Natural killer cell (primary cell): Measurements from ENCODE around the gene GPR82. TPM values are rescaled to one million over a fixed set of nuclear protein-coding genes. Genes with fewer than 3 reads are reported as not detected.

ENCODE experiments used
- ATAC-seq, 3 donors: fragments of 150-1000 bp in 2 of 3; fragments of 200-7000 bp in 1 of 3; cut with Tn5 transposase; 1 replicate in 1 of 3; 2 replicates in 2 of 3; pipeline ENCODE4 v1.10.0; 2021; ENCODE audit warnings: mild to moderate bottlenecking in 2 of 3, moderate library complexity in 2 of 3
- DNase-seq, 2 donors: peaks; one replicate each; pipeline versions ENCODE4 v3.0.0 to v3.0.0-alpha.2; 2013 to 2021; ENCODE audit warnings: mixed read lengths in 1 of 2
- H3K27ac ChIP-seq: one replicate; pipeline ENCODE4 v1.5.1; 2013; ENCODE audit warnings: mild to moderate bottlenecking, low read length
- H3K27me3 ChIP-seq: one replicate; pipeline ENCODE4 v1.6.1; 2013; ENCODE audit warnings: low read length; ENCODE audit not compliant: control insufficient read depth, insufficient read depth
- H3K36me3 ChIP-seq: one replicate; pipeline ENCODE4 v1.6.1; 2013; ENCODE audit warnings: low read length; ENCODE audit not compliant: control insufficient read depth, insufficient read depth
- H3K4me1 ChIP-seq: one replicate; pipeline ENCODE4 v1.6.1; 2013; ENCODE audit warnings: low read length; ENCODE audit not compliant: control insufficient read depth, insufficient read depth
- H3K4me3 ChIP-seq: one replicate; pipeline ENCODE4 v1.5.1; 2013; ENCODE audit warnings: low read length
- H3K9me3 ChIP-seq: one replicate; pipeline ENCODE4 v1.6.1; 2013; ENCODE audit warnings: low read length; ENCODE audit not compliant: control insufficient read depth, insufficient read depth
- H3K27ac Mint-ChIP-seq, 2 donors: one replicate each; pipeline ENCODE4 v1.8.0; 2022; ENCODE audit warnings: mild to moderate bottlenecking in 2 of 2, mixed read lengths in 2 of 2, moderate library complexity in 1 of 2
- H3K27me3 Mint-ChIP-seq, 2 donors: one replicate each; pipeline ENCODE4 v1.8.0; 2022; ENCODE audit warnings: low read depth in 2 of 2, mixed read lengths in 2 of 2
- H3K36me3 Mint-ChIP-seq: one replicate; pipeline ENCODE4 v1.8.0; 2022; ENCODE audit warnings: mixed read lengths
- H3K4me1 Mint-ChIP-seq, 2 donors: one replicate each; pipeline ENCODE4 v1.8.0; 2022; ENCODE audit warnings: mixed read lengths in 2 of 2
- H3K4me3 Mint-ChIP-seq: one replicate; pipeline ENCODE4 v1.8.0; 2022; ENCODE audit warnings: mild to moderate bottlenecking, moderate library complexity, mixed read lengths
- H3K9me3 Mint-ChIP-seq, 2 donors: one replicate each; pipeline ENCODE4 v1.8.0; 2022; ENCODE audit warnings: mixed read lengths in 2 of 2
- CTCF ChIP-seq: fragments of 200-600 bp; IDR thresholded peaks from one replicate; pipeline ENCODE4 v1.8.0; 2022; ENCODE audit warnings: antibody characterized with exemption
- WGBS: methylation state at CpG from one replicate; pipeline ENCODE4 v1.1.7; 2013; ENCODE audit warnings: missing lambda C conversion rate; ENCODE audit not compliant: insufficient coverage; 5-methylcytosine and 5-hydroxymethylcytosine counted together
- intact Hi-C: fragments of 100-400 bp; cut with micrococcal nuclease; formaldehyde crosslinking; loops from one replicate; pipeline ENCODE4 v1.14.2; 2022
- total RNA-seq, 4 donors: library from RNA; stranded (reverse); fragments of 120-200 nt in 1 of 4; gene quantifications; one replicate each; pipeline versions ENCODE4 v1.2.3 to v1.2.4, GENCODE V29; 2013 to 2022

The GPR82 gene
- total RNA-seq, 3 donors from 2014 or later (not counting 1 experiment from before 2014, with no cell fraction given), result 0.77 to 1.3 (median 0.80) TPM

DNA sequence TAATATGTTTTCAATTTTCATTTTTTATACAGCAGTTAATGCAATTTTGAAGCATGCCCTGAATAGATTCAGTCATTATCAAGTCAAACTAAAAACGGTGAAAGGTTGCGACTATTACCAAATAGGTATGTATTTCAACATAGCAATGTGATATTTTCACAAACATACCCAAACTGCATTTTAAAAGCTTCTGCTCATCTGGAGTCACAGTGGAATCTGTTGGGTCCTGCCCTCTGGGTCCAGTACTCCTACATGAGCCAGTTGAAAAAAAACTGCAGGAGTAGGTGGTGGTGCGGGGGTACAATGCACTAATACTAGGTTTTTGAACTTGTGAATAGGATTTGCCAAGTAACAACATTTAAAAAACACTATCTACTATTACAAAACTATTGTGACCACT is 34.3 kb upstream of the GPR82 start:
- no peaks in the 10 kb centered on the region for H3K36me3 Mint-ChIP-seq
- DNase-seq (no peak), ATAC-seq (no peak)
- H3K4me1 Mint-ChIP-seq, result peaks cover 28 to 33% of the 10 kb centered on the region in 2 donors
- H3K4me3 Mint-ChIP-seq, result no peak overlapping the region
- H3K27me3 ChIP-seq, result no peaks in the 10 kb centered on the region
- intact Hi-C loops, result loop anchor here (5.0 kb wide), 1 partner anchor 48 kb away; no protein-coding TSS in a partner anchor
- no peaks in the 10 kb centered on the region for H3K9me3 ChIP-seq
- peaks cover 3 to 24% of the 10 kb centered on the region in 2 donors for H3K27me3 Mint-ChIP-seq
- no peak for TF ChIP-seq CTCF
- H3K27ac ChIP-seq, result no peak overlapping the region
- no peaks in the 10 kb centered on the region for H3K9me3 Mint-ChIP-seq
- H3K4me1 ChIP-seq, result peaks cover 17% of the 10 kb centered on the region
- no peak overlapping the region for H3K27ac Mint-ChIP-seq
- H3K36me3 ChIP-seq, result no peaks in the 10 kb centered on the region
- WGBS, result 90% methylated on average over 2 of the region's 3 CpGs
- no peak overlapping the region for H3K4me3 ChIP-seq

GRCh38 chrX:41692162-41692749 is 31.7 kb upstream of the GPR82 start:
- H3K4me1 Mint-ChIP-seq, result peaks cover 36 to 42% of the 10 kb centered on the region in 2 donors
- no peak for DNase-seq
- H3K4me1 ChIP-seq, result peaks cover 17% of the 10 kb centered on the region
- no peaks in the 10 kb centered on the region for H3K9me3 Mint-ChIP-seq
- H3K4me3 ChIP-seq, result no peak overlapping the region
- no peak overlapping the region for H3K4me3 Mint-ChIP-seq
- H3K27ac Mint-ChIP-seq, result peak overlapping the region in 1 of 2 donors; percentile 41
- peak in 1 of 3 donors; percentile 26 for ATAC-seq
- intact Hi-C loops, result loop anchor here (5.0 kb wide), 1 partner anchor 45 kb away; no protein-coding TSS in a partner anchor
- WGBS, result 57% methylated on average over 1 of the region's 1 CpG
- H3K27me3 Mint-ChIP-seq, result peaks cover 2 to 32% of the 10 kb centered on the region in 2 donors
- H3K27me3 ChIP-seq, result no peaks in the 10 kb centered on the region
- no peaks in the 10 kb centered on the region for H3K9me3 ChIP-seq
- no peaks in the 10 kb centered on the region for H3K36me3 Mint-ChIP-seq
- TF ChIP-seq CTCF, result no peak
- no peaks in the 10 kb centered on the region for H3K36me3 ChIP-seq
- no peak overlapping the region for H3K27ac ChIP-seq

- ATAC-seq (no peak), DNase-seq (no peak)
- Histone ChIP-seq H3K36me3 (no peaks in the 10 kb centered on the region), H3K27ac (no peak overlapping the region), H3K9me3 (no peaks in the 10 kb centered on the region), H3K4me1 (peaks cover 17% of the 10 kb centered on the region), H3K27me3 (no peaks in the 10 kb centered on the region), H3K4me3 (no peak overlapping the region)
- Mint-ChIP-seq H3K4me3 (peak overlapping the region; percentile 29), H3K4me1 (peaks cover 36 to 42% of the 10 kb centered on the region in 2 donors), H3K27ac (peak overlapping the region in 1 of 2 donors; percentile 41), H3K27me3 (peaks cover 0 to 31% of the 10 kb centered on the region in 2 donors), H3K9me3 (no peaks in the 10 kb centered on the region), H3K36me3 (no peaks in the 10 kb centered on the region)
- 60% methylated on average over 1 of the region's 3 CpGs for WGBS
- no peak for TF ChIP-seq CTCF
- intact Hi-C loops, result loop anchor here (5.0 kb wide), 1 partner anchor 44 kb away; no protein-coding TSS in a partner anchor
Observed at GRCh38 chrX:41693024-41693423, 31.0 kb upstream of the GPR82 start.

DNA sequence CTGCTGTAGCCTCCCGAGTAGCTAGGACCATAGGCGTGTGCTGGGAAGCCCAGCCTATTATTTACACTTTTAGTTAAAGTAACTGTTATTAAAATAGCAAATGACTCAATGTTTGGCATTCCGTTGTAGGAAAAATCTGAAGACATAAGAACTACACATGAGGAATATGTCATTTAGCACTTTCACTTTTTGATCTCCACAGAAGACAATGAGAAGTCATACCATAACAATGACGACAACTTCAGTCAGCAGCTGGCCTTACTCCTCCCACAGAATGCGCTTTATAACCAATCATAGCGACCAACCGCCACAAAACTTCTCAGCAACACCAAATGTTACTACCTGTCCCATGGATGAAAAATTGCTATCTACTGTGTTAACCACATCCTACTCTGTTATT is 28.6 kb upstream of the GPR82 start:
- Histone ChIP-seq H3K9me3 (no peaks in the 10 kb centered on the region), H3K4me3 (no peak overlapping the region), H3K27ac (no peak overlapping the region), H3K4me1 (peaks cover 17% of the 10 kb centered on the region), H3K36me3 (no peaks in the 10 kb centered on the region), H3K27me3 (no peaks in the 10 kb centered on the region)
- Mint-ChIP-seq H3K36me3 (no peaks in the 10 kb centered on the region), H3K27ac (peak overlapping the region in 1 of 2 donors; percentile 49), H3K4me3 (no peak overlapping the region), H3K27me3 (peaks cover 0 to 26% of the 10 kb centered on the region in 2 donors), H3K9me3 (no peaks in the 10 kb centered on the region), H3K4me1 (peaks cover 27 to 33% of the 10 kb centered on the region in 2 donors)
- 52% methylated on average over 4 of the region's 7 CpGs for WGBS
- DNase-seq, result peak in 1 of 2 donors; percentile 53
- no peak for TF ChIP-seq CTCF
- intact Hi-C loops, result no loop called here
- peak in 2 of 3 donors; percentile 62 to 69 for ATAC-seq
